Erythroblast (primary cell): ENCODE results near the gene TEAD1.
A peak's percentile ranks its signal among the peaks of the same experiment; 100 is the strongest.

ENCODE experiments used
- DNase-seq, 2 experiments: peaks; one replicate each; lab custom pipeline; 2025; lab: John Stamatoyannopoulos, UW
- GATA1 ChIP-seq: IDR thresholded peaks from 2 replicates; pipeline ENCODE4 v1.6.1; 2011; ENCODE audit warnings: low read depth, mild to moderate bottlenecking, control low read depth, low read length, moderate library complexity
- POLR2A ChIP-seq: IDR thresholded peaks from 2 replicates; pipeline ENCODE4 v1.6.1; 2011; ENCODE audit warnings: mild to moderate bottlenecking, low read length

Gene TEAD1

GRCh38 chr11:12673924-12674570 lies at the start of gene TEAD1:
Gene TEAD1, plus strand, starts transcription at chr11:12674421.
- peak; percentile 91 to 97 for DNase-seq

GRCh38 chr11:12624595-12624994 lies 49.6 kb upstream of the TEAD1 start:
- TF ChIP-seq POLR2A (no peak), GATA1 (no peak)
- no peak for DNase-seq

More at GRCh38 chr11:12673924-12674570, at the start of gene TEAD1:
- TF ChIP-seq POLR2A (peak; percentile 76), GATA1 (no peak)

GRCh38 chr11:12625438-12626071 lies 48.7 kb upstream of the TEAD1 start:
- TF ChIP-seq POLR2A = no peak
- no peak for TF ChIP-seq GATA1

GRCh38 chr11:12626616-12627015 lies 47.6 kb upstream of the TEAD1 start:
- TF ChIP-seq GATA1 (no peak), POLR2A (no peak)
- no peak for DNase-seq

More at GRCh38 chr11:12625438-12626071, 48.7 kb upstream of the TEAD1 start:
- DNase-seq = no peak

GRCh38 chr11:12628314-12628713 lies 45.9 kb upstream of the TEAD1 start:
- no peak for TF ChIP-seq POLR2A
- TF ChIP-seq GATA1 = no peak
- no peak for DNase-seq

GRCh38 chr11:12629601-12630313 lies 44.5 kb upstream of the TEAD1 start:
- TF ChIP-seq GATA1 = no peak
- TF ChIP-seq POLR2A = no peak

GRCh38 chr11:12631651-12632050 lies 42.6 kb upstream of the TEAD1 start:
- TF ChIP-seq GATA1 = no peak
- TF ChIP-seq POLR2A = no peak
- DNase-seq = no peak

More at GRCh38 chr11:12629601-12630313, 44.5 kb upstream of the TEAD1 start:
- no peak for DNase-seq

- TF ChIP-seq POLR2A = no peak
- no peak for TF ChIP-seq GATA1
- no peak for DNase-seq
These were observed 39.9 kb upstream of the TEAD1 start for GRCh38 chr11:12634329-12634728.

- no peak for TF ChIP-seq GATA1
- TF ChIP-seq POLR2A = no peak
- no peak for DNase-seq
These were observed 37.3 kb upstream of the TEAD1 start for GRCh38 chr11:12636871-12637410.

GRCh38 chr11:12639388-12639787 lies 34.8 kb upstream of the TEAD1 start:
- no peak for DNase-seq
- no peak for TF ChIP-seq POLR2A

GRCh38 chr11:12640355-12640754 lies 33.9 kb upstream of the TEAD1 start:
- no peak for DNase-seq
- TF ChIP-seq GATA1 (no peak), POLR2A (no peak)

- TF ChIP-seq GATA1 = no peak
- TF ChIP-seq POLR2A = no peak
- DNase-seq = no peak
These were observed 33.0 kb upstream of the TEAD1 start for GRCh38 chr11:12640926-12641849.

GRCh38 chr11:12642040-12642439 lies 32.2 kb upstream of the TEAD1 start:
- TF ChIP-seq GATA1 = no peak
- no peak for DNase-seq
